Stomach (tissue), 9 donors: ENCODE data around the gene PPM1E. TPM values are rescaled to one million over a fixed set of nuclear protein-coding genes. Genes with fewer than 3 reads are reported as not detected.

ENCODE experiments used
- DNase-seq, 2 donors: peaks; one replicate each; pipeline versions ENCODE4 v3.0.0 to v3.0.0-alpha.2; 2013 to 2019
- H3K27ac ChIP-seq, 5 donors: fragments of 200-600 bp in 4 of 5; sonication (generic) in 4 of 5; one replicate each; pipeline ENCODE4 v1.5.1; 2013 to 2019; ENCODE audit warnings: mild to moderate bottlenecking in 1 of 5, moderate library complexity in 1 of 5
- H3K27me3 ChIP-seq, 3 donors: fragments of 200-600 bp; sonication (generic); one replicate each; pipeline ENCODE4 v1.5.1; 2017 to 2019; ENCODE audit warnings: mixed run types in 1 of 3
- H3K36me3 ChIP-seq, 4 donors: fragments of 200-600 bp; sonication (generic); 1 replicate in 3 of 4; 2 replicates in 1 of 4; pipeline ENCODE4 v1.5.1; 2016 to 2019
- H3K4me1 ChIP-seq, 4 donors: fragments of 200-600 bp; sonication (generic); one replicate each; pipeline ENCODE4 v1.5.1; 2016 to 2019
- H3K4me3 ChIP-seq, 4 donors: fragments of 200-600 bp; sonication (generic) in 3 of 4; one replicate each; pipeline ENCODE4 v1.5.1; 2016 to 2019; ENCODE audit warnings: mild to moderate bottlenecking in 1 of 4
- H3K9me3 ChIP-seq, 4 donors: fragments of 200-600 bp; sonication (generic); one replicate each; pipeline ENCODE4 v1.5.1; 2016 to 2019
- EP300 ChIP-seq: sonication (generic); formaldehyde crosslinking; IDR thresholded peaks from one replicate; pipeline ENCODE4 v1.6.1; 2017; ENCODE audit warnings: antibody characterized with exemption
- POLR2A ChIP-seq, 4 donors: fragments of 450-650 bp; IDR thresholded peaks; one replicate each; pipeline ENCODE4 v1.6.1; 2016; ENCODE audit warnings: antibody characterized with exemption in 4 of 4, control low read depth in 2 of 4, mild to moderate bottlenecking in 1 of 4, moderate library complexity in 1 of 4
- POLR2AphosphoS5 ChIP-seq, 3 donors: sonication (generic); formaldehyde crosslinking; IDR thresholded peaks; one replicate each; pipeline ENCODE4 v1.6.1; 2016; ENCODE audit warnings: antibody characterized with exemption in 3 of 3
- WGBS, 5 donors: extraction: QIAGEN DNeasy Blood & Tissue Kit in 3 of 5; methylation state at CpG; one replicate each; pipeline versions ENCODE4 v1.1.5 to v1.1.7; 2013 to 2018; 5-methylcytosine and 5-hydroxymethylcytosine counted together
- intact Hi-C: fragments of 100-400 bp; cut with DNase I; formaldehyde crosslinking; loops from one replicate; pipeline ENCODE4 v1.15.1; 2023; ENCODE audit warnings: low total_unique reads
- polyA plus RNA-seq, 3 donors: library from polyadenylated mRNA; stranded (reverse); fragments of 200-250 nt; gene quantifications; one replicate each; pipeline ENCODE4 v1.2.3, GENCODE V29; 2013
- total RNA-seq, 5 donors: library from RNA; depleted of rRNA; stranded (reverse); fragments of >200 nt; gene quantifications; one replicate each; pipeline versions ENCODE4 v1.1.0 to v1.2.3, GENCODE V29; 2014 to 2016
- TF ChIP-seq, protein P1 (sequence below), 7 experiments: fragments of 450-650 bp in 4 of 7; fragments of 200-600 bp in 3 of 7; sonication (generic) in 3 of 7; IDR thresholded peaks; one replicate each; pipeline ENCODE4 v1.5.1; 2016 to 2019; ENCODE audit warnings: antibody characterized with exemption in 7 of 7, control low read depth in 2 of 7, mild to moderate bottlenecking in 1 of 7
- donor health status: healthy with polysubstance abuse.
- donor health status: Bipolar disorder and iron deficiency.
- donor health status: healthy.

Gene PPM1E
- total and polyA plus RNA-seq, 8 donors: 0.08 to 0.92 (median 0.15) TPM; not detected in 3

DNA sequence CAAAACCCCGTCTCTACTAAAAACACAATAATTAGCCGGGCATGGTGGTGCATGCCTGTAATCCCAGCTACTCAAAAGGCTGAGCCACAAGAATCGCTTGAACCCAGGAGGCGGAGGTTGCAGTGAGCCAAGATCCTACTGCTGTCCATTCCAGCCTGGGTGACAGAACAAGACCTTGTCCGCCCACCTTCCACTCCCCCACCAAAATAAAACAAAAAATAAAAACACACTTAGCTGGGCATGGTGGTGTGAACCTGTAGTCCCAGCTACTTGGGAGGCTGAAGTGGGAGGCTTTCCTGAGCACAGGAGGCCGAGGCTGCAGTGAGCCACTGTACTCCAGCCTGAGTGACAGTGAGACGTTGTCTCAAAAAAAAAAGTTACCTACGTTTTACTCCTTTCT, 3.2 kb downstream of the PPM1E start:
- H3K27me3 ChIP-seq: peaks cover 0 to 77% (median 31%) of the 10 kb centered on the region in 3 donors
- 86 to 89% (median 87%) methylated on average over 8 of the region's 8 CpGs for WGBS, 5 donors
- no peaks in the 10 kb centered on the region for H3K36me3 ChIP-seq
- H3K9me3 ChIP-seq: no peaks in the 10 kb centered on the region
- TF ChIP-seq POLR2A (IDR thresholded peaks at IDR 0.05) (no peak), EP300 (no peak), POLR2AphosphoS5 (IDR thresholded peaks at IDR 0.05) (no peak)
- TF ChIP-seq, protein P1, sequence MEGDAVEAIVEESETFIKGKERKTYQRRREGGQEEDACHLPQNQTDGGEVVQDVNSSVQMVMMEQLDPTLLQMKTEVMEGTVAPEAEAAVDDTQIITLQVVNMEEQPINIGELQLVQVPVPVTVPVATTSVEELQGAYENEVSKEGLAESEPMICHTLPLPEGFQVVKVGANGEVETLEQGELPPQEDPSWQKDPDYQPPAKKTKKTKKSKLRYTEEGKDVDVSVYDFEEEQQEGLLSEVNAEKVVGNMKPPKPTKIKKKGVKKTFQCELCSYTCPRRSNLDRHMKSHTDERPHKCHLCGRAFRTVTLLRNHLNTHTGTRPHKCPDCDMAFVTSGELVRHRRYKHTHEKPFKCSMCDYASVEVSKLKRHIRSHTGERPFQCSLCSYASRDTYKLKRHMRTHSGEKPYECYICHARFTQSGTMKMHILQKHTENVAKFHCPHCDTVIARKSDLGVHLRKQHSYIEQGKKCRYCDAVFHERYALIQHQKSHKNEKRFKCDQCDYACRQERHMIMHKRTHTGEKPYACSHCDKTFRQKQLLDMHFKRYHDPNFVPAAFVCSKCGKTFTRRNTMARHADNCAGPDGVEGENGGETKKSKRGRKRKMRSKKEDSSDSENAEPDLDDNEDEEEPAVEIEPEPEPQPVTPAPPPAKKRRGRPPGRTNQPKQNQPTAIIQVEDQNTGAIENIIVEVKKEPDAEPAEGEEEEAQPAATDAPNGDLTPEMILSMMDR (IDR thresholded peaks at IDR 0.05): no peak
- peaks cover 17 to 22% (median 20%) of the 10 kb centered on the region in 4 donors for H3K4me1 ChIP-seq
- intact Hi-C loops: no loop called here
- no peak for DNase-seq
- H3K4me3 ChIP-seq: no peak overlapping the region
- no peak overlapping the region for H3K27ac ChIP-seq

DNA sequence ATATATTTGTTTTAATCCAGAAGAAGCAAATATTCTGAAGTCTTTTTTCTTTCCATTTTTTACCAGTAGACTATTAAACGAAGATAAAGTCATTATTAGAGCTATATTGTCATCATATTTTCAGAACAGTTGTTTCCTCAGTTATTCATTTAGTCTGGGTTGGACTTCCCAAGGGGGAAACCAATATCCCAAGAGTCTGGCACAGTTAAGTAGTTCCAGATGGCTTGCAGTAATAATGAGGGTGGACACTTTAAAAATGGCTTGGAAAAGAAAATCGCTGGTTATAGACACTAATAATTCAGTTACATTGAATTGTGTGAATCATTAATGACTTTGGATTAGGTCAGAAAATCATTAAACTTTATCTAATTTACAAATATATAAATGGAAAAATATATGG, 3.9 kb downstream of the PPM1E start:
- H3K36me3 ChIP-seq: no peaks in the 10 kb centered on the region
- H3K4me3 ChIP-seq: no peak overlapping the region
- TF ChIP-seq, protein P1 (IDR thresholded peaks at IDR 0.05): no peak
- TF ChIP-seq POLR2A (IDR thresholded peaks at IDR 0.05): no peak
- WGBS, 5 donors: 62 to 73% (median 67%) methylated on average over 2 of the region's 2 CpGs
- no peak overlapping the region for H3K27ac ChIP-seq
- peaks cover 17 to 22% (median 20%) of the 10 kb centered on the region in 4 donors for H3K4me1 ChIP-seq
- no peaks in the 10 kb centered on the region for H3K9me3 ChIP-seq
- DNase-seq: no peak
- H3K27me3 ChIP-seq: peaks cover 0 to 75% (median 34%) of the 10 kb centered on the region in 3 donors
- intact Hi-C loops: no loop called here

DNA sequence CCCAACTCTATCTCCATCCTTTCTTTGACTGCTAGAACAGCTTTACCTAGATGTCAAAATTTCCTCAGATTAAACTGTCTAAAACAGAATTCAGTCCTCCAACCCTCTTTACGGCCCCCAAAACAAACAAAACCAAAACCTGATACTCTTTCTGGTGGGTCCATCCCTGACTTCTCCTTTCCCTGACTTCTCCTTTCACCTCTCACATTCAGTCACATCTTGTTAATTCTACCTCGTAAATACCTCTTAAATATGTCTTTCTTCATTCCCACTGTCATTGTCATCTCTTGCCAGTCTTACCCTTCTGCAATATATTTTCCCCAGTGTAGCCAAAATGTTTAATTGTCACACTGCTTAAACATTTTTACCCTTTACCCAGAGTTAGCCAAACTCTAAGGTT, 4.6 kb downstream of the PPM1E start:
- Histone ChIP-seq H3K27ac (no peak overlapping the region), H3K36me3 (no peaks in the 10 kb centered on the region), H3K4me3 (no peak overlapping the region), H3K4me1 (peaks cover 17 to 21% (median 19%) of the 10 kb centered on the region in 4 donors), H3K9me3 (no peaks in the 10 kb centered on the region), H3K27me3 (peaks cover 0 to 69% (median 34%) of the 10 kb centered on the region in 3 donors)
- WGBS, 5 donors: 68 to 87% (median 80%) methylated on average over 2 of the region's 2 CpGs
- intact Hi-C loops: no loop called here
- DNase-seq: no peak
- TF ChIP-seq POLR2A (IDR thresholded peaks at IDR 0.05): no peak
- TF ChIP-seq EP300: no peak
- TF ChIP-seq POLR2AphosphoS5 (IDR thresholded peaks at IDR 0.05): no peak
- TF ChIP-seq, protein P1 (IDR thresholded peaks at IDR 0.05): no peak

DNA sequence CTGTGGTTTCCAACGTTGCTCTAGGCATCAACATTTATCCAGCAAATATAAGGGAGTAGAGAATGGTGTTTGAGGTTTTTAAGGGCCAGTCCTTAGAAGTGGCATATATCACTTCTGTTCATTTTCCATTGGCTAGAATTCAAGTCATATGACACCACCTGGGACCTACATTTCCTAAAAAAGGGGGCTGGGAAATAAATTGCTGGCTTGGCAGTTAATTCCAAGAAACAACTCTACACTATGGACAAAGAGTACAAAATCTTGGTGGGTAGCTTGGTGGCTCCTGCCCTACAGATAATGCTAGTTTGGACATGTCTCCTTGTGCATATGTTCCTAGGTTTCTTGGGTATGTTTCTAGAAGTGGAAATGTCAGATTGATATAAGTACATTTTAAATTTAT, 7.6 kb downstream of the PPM1E start:
- H3K4me1 ChIP-seq: no peaks in the 10 kb centered on the region
- intact Hi-C loops: no loop called here
- H3K27me3 ChIP-seq: peaks cover 0 to 46% (median 12%) of the 10 kb centered on the region in 3 donors
- H3K36me3 ChIP-seq: no peaks in the 10 kb centered on the region
- H3K9me3 ChIP-seq: no peaks in the 10 kb centered on the region
- no peak overlapping the region for H3K4me3 ChIP-seq
- no peak for DNase-seq
- no peak overlapping the region for H3K27ac ChIP-seq
- 18 to 45% (median 27%) methylated on average over 1 of the region's 1 CpG for WGBS, 5 donors
- TF ChIP-seq EP300 (no peak), POLR2A (IDR thresholded peaks at IDR 0.05) (no peak), POLR2AphosphoS5 (IDR thresholded peaks at IDR 0.05) (no peak)
- TF ChIP-seq, protein P1 (IDR thresholded peaks at IDR 0.05): no peak
